Measurements from ENCODE around the gene PFKFB4.

PFKFB4 gene

DNA sequence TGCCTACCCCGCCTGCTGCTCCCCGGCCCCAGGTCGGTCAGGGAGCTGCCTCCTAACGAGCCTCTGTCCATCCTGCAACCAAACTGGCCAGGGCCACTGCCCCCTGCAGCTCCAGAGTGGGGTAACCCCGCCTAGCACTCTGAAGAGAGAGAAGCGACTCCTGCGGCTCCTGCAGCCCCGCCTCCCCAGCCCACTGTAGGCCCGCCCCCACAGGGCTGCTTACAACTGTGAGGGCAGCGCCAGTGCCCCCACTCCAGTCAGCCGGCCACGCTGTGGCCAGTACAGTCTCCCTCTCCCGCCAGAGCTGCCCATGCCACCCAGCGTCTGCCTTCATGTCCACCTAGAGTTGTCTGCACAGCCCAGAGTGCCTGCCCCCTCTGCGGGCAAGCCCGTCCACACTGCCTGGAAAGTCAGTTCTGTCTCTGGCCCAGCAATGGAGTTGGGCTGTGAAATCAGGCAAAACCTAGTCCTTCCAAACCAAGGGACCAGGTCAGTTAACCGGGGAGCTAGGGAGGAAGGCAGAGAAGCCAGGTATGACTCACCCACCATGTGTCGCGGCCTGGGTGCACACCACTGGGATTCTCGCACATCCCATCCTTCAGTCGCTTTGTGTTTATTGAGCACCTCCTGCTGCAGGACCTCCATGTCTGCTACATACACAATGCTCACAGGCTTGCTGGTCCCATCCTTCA lies 4.6 kb upstream of the PFKFB4 start:
- no peaks in the 10 kb centered on the region for H3K27me3 ChIP-seq (replicated peaks)
- in situ Hi-C loops (cut with HindIII; ENCODE audit: low pct_ligation_motif_present, low sequenced_read_pairs): no loop called here
- DNase-seq: peak; percentile 42
- TF ChIP-seq, protein P1, sequence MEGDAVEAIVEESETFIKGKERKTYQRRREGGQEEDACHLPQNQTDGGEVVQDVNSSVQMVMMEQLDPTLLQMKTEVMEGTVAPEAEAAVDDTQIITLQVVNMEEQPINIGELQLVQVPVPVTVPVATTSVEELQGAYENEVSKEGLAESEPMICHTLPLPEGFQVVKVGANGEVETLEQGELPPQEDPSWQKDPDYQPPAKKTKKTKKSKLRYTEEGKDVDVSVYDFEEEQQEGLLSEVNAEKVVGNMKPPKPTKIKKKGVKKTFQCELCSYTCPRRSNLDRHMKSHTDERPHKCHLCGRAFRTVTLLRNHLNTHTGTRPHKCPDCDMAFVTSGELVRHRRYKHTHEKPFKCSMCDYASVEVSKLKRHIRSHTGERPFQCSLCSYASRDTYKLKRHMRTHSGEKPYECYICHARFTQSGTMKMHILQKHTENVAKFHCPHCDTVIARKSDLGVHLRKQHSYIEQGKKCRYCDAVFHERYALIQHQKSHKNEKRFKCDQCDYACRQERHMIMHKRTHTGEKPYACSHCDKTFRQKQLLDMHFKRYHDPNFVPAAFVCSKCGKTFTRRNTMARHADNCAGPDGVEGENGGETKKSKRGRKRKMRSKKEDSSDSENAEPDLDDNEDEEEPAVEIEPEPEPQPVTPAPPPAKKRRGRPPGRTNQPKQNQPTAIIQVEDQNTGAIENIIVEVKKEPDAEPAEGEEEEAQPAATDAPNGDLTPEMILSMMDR (IDR thresholded peaks at IDR 0.05; ENCODE audit: low read depth, low read length, missing control alignments): peak; percentile 57
- H3K4me3 ChIP-seq (ENCODE audit: low read depth, low read length): peak overlapping the region; percentile 44
- H3K27ac ChIP-seq: peak overlapping the region; percentile 39
- no peaks in the 10 kb centered on the region for H3K36me3 ChIP-seq (replicated peaks)

DNA sequence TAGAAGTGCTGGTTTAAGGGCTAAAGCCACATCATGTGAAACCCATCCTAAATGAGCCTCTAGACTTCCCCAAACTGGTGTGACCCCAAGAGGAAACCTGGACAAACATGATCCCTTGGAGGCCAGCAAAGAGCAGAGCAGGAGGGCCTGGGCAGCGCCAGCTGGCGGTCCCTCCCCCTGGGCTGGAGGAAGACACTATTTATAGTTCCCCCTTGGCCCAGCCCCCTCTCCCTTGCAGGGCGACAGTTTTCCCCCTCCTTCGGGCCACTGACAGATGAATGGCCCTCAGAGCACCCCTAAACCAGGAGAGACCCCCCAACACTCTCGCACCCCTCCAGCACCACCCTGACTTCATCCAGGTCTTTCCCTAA lies 4.0 kb upstream of the PFKFB4 start:
- Histone ChIP-seq H3K27me3 (replicated peaks) (no peaks in the 10 kb centered on the region), H3K36me3 (replicated peaks) (no peaks in the 10 kb centered on the region), H3K27ac (no peak overlapping the region), H3K4me3 (ENCODE audit: low read depth, low read length) (peak overlapping the region; percentile 44)
- in situ Hi-C loops (cut with HindIII; ENCODE audit: low pct_ligation_motif_present, low sequenced_read_pairs): no loop called here
- DNase-seq: no peak
- TF ChIP-seq, protein P1 (IDR thresholded peaks at IDR 0.05; ENCODE audit: low read depth, low read length, missing control alignments): no peak

DNA sequence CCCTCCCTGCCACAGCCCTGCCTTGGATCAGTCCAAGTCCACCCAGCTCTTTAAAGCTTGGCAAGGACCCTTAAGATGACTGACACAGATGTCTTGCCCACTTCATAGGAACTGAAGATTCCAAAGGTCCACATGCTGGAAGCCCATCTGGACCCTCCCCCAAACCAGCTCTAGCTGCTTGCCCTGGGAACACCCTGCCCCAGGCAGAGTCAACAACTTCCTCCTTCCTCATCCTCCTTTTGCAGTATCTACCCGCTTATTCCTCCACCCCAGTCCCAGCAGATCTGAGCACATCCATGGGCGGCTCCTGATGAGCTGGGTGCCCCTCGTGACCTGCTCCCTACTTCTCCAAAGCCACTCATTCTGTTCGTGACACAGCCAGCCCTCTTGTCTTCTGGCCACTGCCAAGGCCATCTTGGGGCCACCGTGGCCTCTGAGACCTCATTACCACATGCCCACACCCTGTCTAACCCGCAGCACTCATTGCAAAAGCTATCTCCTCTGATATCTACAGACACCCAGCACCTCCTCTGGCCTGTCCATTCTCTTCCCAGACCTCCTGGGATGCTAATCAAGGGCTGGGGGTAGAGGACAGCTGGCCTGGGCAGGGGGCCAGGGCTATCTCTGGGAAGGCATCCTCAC lies 2.0 kb upstream of the PFKFB4 start:
- H3K27ac ChIP-seq: no peak overlapping the region
- in situ Hi-C loops (cut with HindIII; ENCODE audit: low pct_ligation_motif_present, low sequenced_read_pairs): no loop called here

DNA sequence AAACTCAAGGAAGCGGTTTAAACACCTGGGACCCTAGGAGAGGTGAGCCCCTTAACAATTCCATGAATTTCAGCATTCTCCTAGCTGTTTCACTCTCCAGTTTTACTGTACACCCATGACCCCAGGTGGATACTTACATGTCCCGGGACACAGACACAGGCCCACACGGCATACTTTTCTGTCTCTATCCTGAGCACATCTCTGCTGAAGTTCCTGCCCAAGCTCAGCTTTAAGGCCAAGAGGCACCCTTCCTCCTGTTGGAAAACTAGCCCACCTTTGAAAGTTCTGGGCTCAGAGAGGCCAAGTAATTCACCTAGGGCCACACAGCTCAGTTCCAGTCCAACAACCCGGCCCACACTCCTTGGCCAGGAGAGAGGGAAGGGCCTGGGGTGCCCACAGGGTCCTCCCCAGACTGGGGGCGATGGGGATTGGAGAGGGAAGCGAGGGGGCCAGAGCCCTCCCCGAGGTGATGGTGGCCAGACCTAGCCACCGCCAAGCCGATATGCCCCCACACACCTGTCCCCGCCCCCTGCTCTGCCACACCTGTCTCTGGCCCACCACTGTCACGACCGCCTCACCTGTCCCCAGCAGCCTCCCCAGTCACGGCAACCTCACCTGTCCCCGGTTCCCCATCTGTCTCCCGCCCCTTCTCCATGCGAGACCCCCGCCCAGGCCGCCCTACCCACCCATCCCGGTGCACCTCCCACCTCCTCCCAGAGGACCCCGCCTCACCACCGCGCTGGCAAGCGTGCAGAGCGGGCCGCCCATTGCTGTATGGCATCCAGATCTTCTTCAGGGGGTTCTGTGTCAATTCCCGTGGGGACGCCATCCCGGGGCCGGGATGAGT lies 431 bp downstream of the PFKFB4 start:
- H3K36me3 ChIP-seq (replicated peaks): no peaks in the 10 kb centered on the region
- in situ Hi-C loops (cut with HindIII; ENCODE audit: low pct_ligation_motif_present, low sequenced_read_pairs): no loop called here
- TF ChIP-seq, protein P1 (IDR thresholded peaks at IDR 0.05; ENCODE audit: low read depth, low read length, missing control alignments): no peak
- no peak for DNase-seq
- H3K27me3 ChIP-seq (replicated peaks): no peaks in the 10 kb centered on the region
- peak overlapping the region; percentile 65 for H3K4me3 ChIP-seq (ENCODE audit: low read depth, low read length)
- no peak overlapping the region for H3K27ac ChIP-seq

More for the DNA sequence above, 2.0 kb upstream of the PFKFB4 start:
- no peak for DNase-seq
- no peaks in the 10 kb centered on the region for H3K36me3 ChIP-seq (replicated peaks)
- TF ChIP-seq, protein P1 (IDR thresholded peaks at IDR 0.05; ENCODE audit: low read depth, low read length, missing control alignments): no peak
- H3K27me3 ChIP-seq (replicated peaks): no peaks in the 10 kb centered on the region
- H3K4me3 ChIP-seq (ENCODE audit: low read depth, low read length): no peak overlapping the region

DNA sequence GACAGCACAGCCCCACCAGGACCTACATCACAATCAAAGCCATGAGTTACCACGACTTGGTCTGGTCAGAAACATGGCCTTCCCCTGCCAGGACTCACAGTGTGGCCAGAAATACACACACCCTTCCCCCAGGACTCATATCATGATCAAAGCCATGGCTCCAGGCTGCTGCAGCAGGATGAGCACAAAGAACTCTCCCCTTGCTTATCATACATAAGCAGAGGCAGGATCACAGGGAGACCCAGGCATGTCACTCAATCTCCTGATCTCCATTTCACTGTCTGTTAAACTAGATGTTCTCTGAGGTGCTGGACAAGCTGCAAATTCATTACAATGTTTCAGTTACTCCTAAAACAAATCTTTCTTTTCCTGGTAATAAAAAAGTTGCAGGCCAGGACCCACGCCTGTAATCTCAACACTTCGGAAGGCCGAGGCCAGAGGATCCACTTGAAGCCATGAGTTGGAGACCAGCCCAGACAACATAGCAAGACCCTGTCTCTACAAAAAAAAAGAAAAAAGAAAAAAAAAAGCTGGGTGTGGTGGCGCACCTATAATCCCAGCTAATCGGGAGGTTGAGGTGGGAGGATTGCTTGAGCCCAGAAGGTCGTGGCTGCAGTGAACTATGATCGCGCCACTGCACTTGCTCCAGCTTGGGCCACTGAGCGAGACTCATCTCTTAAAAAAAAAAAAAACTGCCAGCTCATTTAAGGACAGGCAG lies 1.2 kb downstream of the PFKFB4 start:
- in situ Hi-C loops (cut with HindIII; ENCODE audit: low pct_ligation_motif_present, low sequenced_read_pairs): no loop called here
- TF ChIP-seq, protein P1 (IDR thresholded peaks at IDR 0.05; ENCODE audit: low read depth, low read length, missing control alignments): no peak
- Histone ChIP-seq H3K4me3 (ENCODE audit: low read depth, low read length) (no peak overlapping the region), H3K27me3 (replicated peaks) (no peaks in the 10 kb centered on the region), H3K36me3 (replicated peaks) (no peaks in the 10 kb centered on the region), H3K27ac (no peak overlapping the region)
- no peak for DNase-seq

All from brain microvascular endothelial cell (primary cell).